NOMO-1 treated with dmso at 0.1 percent for 144 hours (cell line): ENCODE measurements around the gene UPK3BL1.
"Not testable (repeated sequence)": the region's sequence is repeated elsewhere in the genome, so short reads cannot be mapped to it uniquely, and the experiment has no call there.

Experiments
- DNase-seq: peaks from one replicate; lab custom pipeline; 2025; ENCODE audit not compliant: unreplicated experiment; lab: John Stamatoyannopoulos, UW

Gene UPK3BL1

GRCh38 chr7:102589857-102590256 is 52.7 kb downstream of the UPK3BL1 start:
- not testable (repeated sequence) for DNase-seq
